Endothelial cell of umbilical vein (primary cell): ENCODE results near the gene DDX54. TPM values are rescaled to one million over a fixed set of nuclear protein-coding genes. Genes with fewer than 3 reads are reported as not detected.

ENCODE experiments used
- BruUV-seq: library from RNA; stranded (reverse); fragments of 400-500 nt; replicated peaks from 2 replicates; lab custom pipeline; 2021; lab: Mats Ljungman, UMichigan
- CTCF ChIA-PET: fragments of 300-600, 350-600 bp; sonication (Branson Sonifier 250); formaldehyde crosslinking; loops from one replicate; lab custom pipeline; 2021; ENCODE audit warnings: antibody characterized with exemption, inconsistent platforms; lab: Charles Lee
- POLR2A ChIA-PET: fragments of 300-600, 350-600 bp; sonication (Branson Sonifier 250); formaldehyde crosslinking; loops from one replicate; lab custom pipeline; 2021; ENCODE audit warnings: antibody characterized with exemption, inconsistent platforms; lab: Charles Lee
- DNase-seq: peaks from one replicate; pipeline ENCODE4 v3.0.0-alpha.2; 2011; ENCODE audit warnings: low read depth, low spot score
- FAIRE-seq: peaks from 2 replicates; lab custom pipeline; 2011; peaks lifted over from hg19 to GRCh38; lab: Jason Lieb, UNC
- H2AFZ ChIP-seq: 2 replicates; pipeline ENCODE4 v1.6.0; 2012; ENCODE audit warnings: low read depth, low read length, control low read depth, inconsistent platforms
- H3K27ac ChIP-seq: 2 replicates; pipeline ENCODE4 v1.5.1; 2011; ENCODE audit warnings: low read depth, mild to moderate bottlenecking, control low read depth, low read length, moderate library complexity; ENCODE audit not compliant: insufficient read depth
- H3K27me3 ChIP-seq, 2 experiments: 2 replicates each; pipeline versions ENCODE4 v1.6.0 to v1.6.1; 2011; ENCODE audit warnings: low read length in 2 of 2, mixed read lengths in 1 of 2; ENCODE audit not compliant: control insufficient read depth in 2 of 2, insufficient read depth in 2 of 2
- H3K36me3 ChIP-seq, 2 experiments: 2 replicates in 1 of 2; 3 replicates in 1 of 2; pipeline ENCODE4 v1.5.1; 2011; ENCODE audit warnings: low read length in 2 of 2, mild to moderate bottlenecking in 1 of 2, moderate library complexity in 1 of 2; ENCODE audit not compliant: control insufficient read depth in 2 of 2, insufficient read depth in 2 of 2; ENCODE audit errors: extremely low read depth in 1 of 2
- H3K4me1 ChIP-seq: 3 replicates; pipeline ENCODE4 v1.5.1; 2011; ENCODE audit warnings: mild to moderate bottlenecking, low read length; ENCODE audit not compliant: control insufficient read depth, insufficient read depth; ENCODE audit errors: extremely low read depth
- H3K4me2 ChIP-seq: 2 replicates; pipeline ENCODE4 v1.6.1; 2011; ENCODE audit warnings: low read length, control low read depth, mixed read lengths; ENCODE audit not compliant: insufficient read depth
- H3K4me3 ChIP-seq, 3 experiments: fragments of 200-600 bp in 1 of 3; sonication (generic), shearing (Covaris generic) in 1 of 3; replicated peaks in 1 of 3; 2 replicates each; pipeline ENCODE4 v1.5.1; 2011 to 2016; ENCODE audit warnings: control low read depth in 3 of 3, low read length in 3 of 3, mild to moderate bottlenecking in 2 of 3, inconsistent platforms in 1 of 3, low read depth in 1 of 3, moderate library complexity in 1 of 3; ENCODE audit not compliant: insufficient read depth in 1 of 3
- H3K79me2 ChIP-seq: 2 replicates; pipeline ENCODE4 v1.6.0; 2012; ENCODE audit warnings: low read length, inconsistent platforms; ENCODE audit not compliant: control insufficient read depth, insufficient read depth
- H3K9ac ChIP-seq: replicated peaks from 2 replicates; pipeline ENCODE3; 2011; ENCODE audit warnings: low read length, control low read depth; ENCODE audit not compliant: insufficient read depth; ENCODE audit errors: extremely low read depth
- H3K9me1 ChIP-seq: replicated peaks from 3 replicates; pipeline ENCODE4 v1.6.0; 2011; ENCODE audit warnings: mild to moderate bottlenecking, low read length; ENCODE audit not compliant: control insufficient read depth, insufficient read depth; ENCODE audit errors: extremely low read depth
- H3K9me3 ChIP-seq: replicated peaks from 2 replicates; pipeline ENCODE4 v1.5.1; 2012; ENCODE audit warnings: low read length, inconsistent platforms; ENCODE audit not compliant: control insufficient read depth, insufficient read depth
- H4K20me1 ChIP-seq: replicated peaks from 2 replicates; pipeline ENCODE3; 2011; ENCODE audit warnings: mild to moderate bottlenecking, low read length; ENCODE audit not compliant: control insufficient read depth, insufficient read depth; ENCODE audit errors: extremely low read depth
- EZH2 ChIP-seq: IDR thresholded peaks from 2 replicates; pipeline ENCODE4 v1.6.1; 2012; ENCODE audit warnings: borderline replicate concordance, low read depth, mild to moderate bottlenecking, moderate library complexity, low read length, inconsistent platforms; ENCODE audit not compliant: severe bottlenecking
- FOS ChIP-seq: IDR thresholded peaks from 2 replicates; pipeline ENCODE4 v1.6.1; 2011; ENCODE audit warnings: mild to moderate bottlenecking, low read length, moderate library complexity, borderline replicate concordance; ENCODE audit not compliant: insufficient read depth
- GATA2 ChIP-seq: IDR thresholded peaks from 2 replicates; pipeline ENCODE4 v1.7.0; 2011; ENCODE audit warnings: low read depth, mild to moderate bottlenecking, moderate library complexity, mixed read lengths, low read length; ENCODE audit not compliant: insufficient read length, insufficient read depth
- JUN ChIP-seq: IDR thresholded peaks from 2 replicates; pipeline ENCODE4 v1.6.1; 2011; ENCODE audit warnings: borderline replicate concordance, low read depth; ENCODE audit not compliant: insufficient read length, insufficient read depth
- MAX ChIP-seq: IDR thresholded peaks from 2 replicates; pipeline ENCODE4 v1.6.1; 2011; ENCODE audit not compliant: insufficient read depth, insufficient read length
- MYC ChIP-seq: IDR thresholded peaks from one replicate; pipeline ENCODE4 v1.6.1; 2011; ENCODE audit warnings: mild to moderate bottlenecking, low read depth, low read length
- POLR2A ChIP-seq: IDR thresholded peaks from 2 replicates; pipeline ENCODE4 v1.6.1; 2012; ENCODE audit warnings: low read depth, mild to moderate bottlenecking, control low read depth, low read length
- dilution Hi-C: fragments of 300-500 bp; cut with MboI; formaldehyde crosslinking; loops from one replicate; pipeline ENCODE4 v1.15.0; 2019; ENCODE audit warnings: low sequenced_read_pairs; ENCODE audit not compliant: extremely low pct_ligation_motif_present
- intact Hi-C: fragments of 100-400 bp; cut with micrococcal nuclease; formaldehyde crosslinking; loops from one replicate; pipeline ENCODE4 v1.10.0; 2022
- polyA plus RNA-seq, 4 experiments: library from polyadenylated mRNA; depleted of rRNA in 3 of 4; stranded (reverse) in 3 of 4; unstranded in 1 of 4; fragments of >200 nt; gene quantifications; 2 replicates each; pipeline versions ENCODE4 v1.2.1 to v1.2.3, GENCODE V29; 2011 to 2012; ENCODE audit warnings: missing spikeins in 1 of 4
- total RNA-seq: library from RNA; stranded (reverse); gene quantifications from 2 replicates; pipeline ENCODE4 v1.2.3, GENCODE V29; 2021
- TF ChIP-seq, protein P1 (sequence below), 2 donors: IDR thresholded peaks; 1 replicate in 1 of 2; 2 replicates in 1 of 2; pipeline ENCODE4 v1.5.1; 2011; ENCODE audit warnings: low read length in 2 of 2, mild to moderate bottlenecking in 2 of 2, moderate library complexity in 2 of 2, control low read depth in 1 of 2, inconsistent platforms in 1 of 2, low read depth in 1 of 2; ENCODE audit not compliant: insufficient read depth in 1 of 2; ENCODE audit errors: extremely low read depth in 1 of 2

DDX54 gene
- total and polyA plus RNA-seq, 2 donors (not counting 3 experiments of a cell fraction or from before 2014, with no cell fraction given), result 54.1 to 90.0 TPM

- POLR2A ChIA-PET, result interaction anchor here (0.5 kb wide), 1 partner anchor 140 kb away, joined by 4 read pairs; no protein-coding TSS in a partner anchor
- H3K27ac ChIP-seq, result no peak overlapping the region
- no peaks in the 10 kb centered on the region for H3K9me3 ChIP-seq
- no TSS peak for BruUV-seq
- H3K9ac ChIP-seq, result no peak overlapping the region
- H3K79me2 ChIP-seq, result peaks cover 40% of the 10 kb centered on the region
- H3K4me1 ChIP-seq, result peaks cover 12% of the 10 kb centered on the region
- TF ChIP-seq MYC (no peak), GATA2 (no peak), MAX (no peak), FOS (no peak), EZH2 (no peak), POLR2A (no peak), JUN (no peak)
- TF ChIP-seq, protein P1, sequence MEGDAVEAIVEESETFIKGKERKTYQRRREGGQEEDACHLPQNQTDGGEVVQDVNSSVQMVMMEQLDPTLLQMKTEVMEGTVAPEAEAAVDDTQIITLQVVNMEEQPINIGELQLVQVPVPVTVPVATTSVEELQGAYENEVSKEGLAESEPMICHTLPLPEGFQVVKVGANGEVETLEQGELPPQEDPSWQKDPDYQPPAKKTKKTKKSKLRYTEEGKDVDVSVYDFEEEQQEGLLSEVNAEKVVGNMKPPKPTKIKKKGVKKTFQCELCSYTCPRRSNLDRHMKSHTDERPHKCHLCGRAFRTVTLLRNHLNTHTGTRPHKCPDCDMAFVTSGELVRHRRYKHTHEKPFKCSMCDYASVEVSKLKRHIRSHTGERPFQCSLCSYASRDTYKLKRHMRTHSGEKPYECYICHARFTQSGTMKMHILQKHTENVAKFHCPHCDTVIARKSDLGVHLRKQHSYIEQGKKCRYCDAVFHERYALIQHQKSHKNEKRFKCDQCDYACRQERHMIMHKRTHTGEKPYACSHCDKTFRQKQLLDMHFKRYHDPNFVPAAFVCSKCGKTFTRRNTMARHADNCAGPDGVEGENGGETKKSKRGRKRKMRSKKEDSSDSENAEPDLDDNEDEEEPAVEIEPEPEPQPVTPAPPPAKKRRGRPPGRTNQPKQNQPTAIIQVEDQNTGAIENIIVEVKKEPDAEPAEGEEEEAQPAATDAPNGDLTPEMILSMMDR (IDR thresholded peaks at IDR 0.05; ENCODE audit: extremely low read depth in 1 of 2, insufficient read depth in 1 of 2, low read depth in 1 of 2, low read length in 2 of 2), result no peak
- FAIRE-seq, result no peak
- H3K4me3 ChIP-seq, result no peak overlapping the region
- H3K36me3 ChIP-seq, result peaks cover 0 to 9% of the 10 kb centered on the region in 2 experiments
- no peak for DNase-seq
- no peak overlapping the region for H2AFZ ChIP-seq
- no peaks in the 10 kb centered on the region for H4K20me1 ChIP-seq
- dilution Hi-C loops (no loop called here), intact Hi-C loops (no loop called here)
- peak overlapping the region; percentile 91 for H3K4me2 ChIP-seq
- H3K27me3 ChIP-seq, result no peaks in the 10 kb centered on the region
- CTCF ChIA-PET, result interaction anchor here (1.1 to 2.4 kb wide), 2 partner anchors 10 to 238 kb away, joined by 6 to 7 read pairs; no protein-coding TSS in a partner anchor
- no peaks in the 10 kb centered on the region for H3K9me1 ChIP-seq
Measured at GRCh38 chr12:113186666-113187325, 1.5 kb upstream of the DDX54 start.
